NOMO-1 treated with DMSO at 0.1 percent for 48 hours (cell line): ENCODE results near the gene RAB24.
"Not testable (repeated sequence)": the region's sequence is repeated elsewhere in the genome, so short reads cannot be mapped to it uniquely, and the experiment has no call there.

Source experiments
- DNase-seq: peaks from one replicate; lab custom pipeline; 2025; ENCODE audit not compliant: unreplicated experiment; lab: John Stamatoyannopoulos, UW

RAB24 gene

DNA sequence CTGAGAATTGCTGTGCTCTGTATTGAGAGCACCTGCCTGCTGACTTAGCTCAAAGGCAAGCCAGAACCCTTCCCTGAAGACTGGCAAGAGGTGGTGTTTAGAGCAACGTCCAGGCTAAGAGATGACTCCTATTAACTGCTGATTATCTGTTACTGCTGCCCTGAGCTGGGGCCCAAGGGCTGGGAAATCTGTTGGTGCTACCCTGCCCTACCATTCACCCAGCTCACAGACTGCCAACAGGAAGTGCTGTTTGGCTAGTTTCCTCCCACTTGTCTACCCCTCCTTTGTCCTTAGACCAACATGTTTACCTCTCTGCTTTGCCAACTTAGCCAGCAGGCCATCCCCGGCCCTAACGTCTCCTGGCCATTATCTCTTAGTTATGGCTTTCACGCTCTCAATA is 6.9 kb downstream of the RAB24 start:
- DNase-seq, result no peak

- peak; percentile 32 for DNase-seq
Observed at GRCh38 chr5:177295924-177296323, 7.6 kb downstream of the RAB24 start.

DNA sequence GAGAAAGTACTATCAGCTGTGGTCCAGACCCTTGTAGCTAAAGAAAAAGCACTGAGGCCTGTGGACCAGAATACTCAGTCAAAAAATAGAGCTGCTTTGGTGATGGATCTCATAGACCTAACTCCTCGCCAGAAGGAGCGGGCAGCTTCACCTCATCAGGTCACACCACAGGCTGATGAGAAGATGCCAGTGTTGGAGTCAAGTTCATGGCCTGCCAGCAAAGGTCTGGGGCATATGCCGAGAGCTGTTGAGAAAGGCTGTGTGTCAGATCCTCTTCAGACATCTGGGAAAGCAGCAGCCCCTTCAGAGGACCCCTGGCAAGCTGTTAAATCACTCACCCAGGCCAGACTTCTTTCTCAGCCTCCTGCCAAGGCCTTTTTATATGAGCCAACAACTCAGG is 8.9 kb downstream of the RAB24 start:
- DNase-seq, result no peak

DNA sequence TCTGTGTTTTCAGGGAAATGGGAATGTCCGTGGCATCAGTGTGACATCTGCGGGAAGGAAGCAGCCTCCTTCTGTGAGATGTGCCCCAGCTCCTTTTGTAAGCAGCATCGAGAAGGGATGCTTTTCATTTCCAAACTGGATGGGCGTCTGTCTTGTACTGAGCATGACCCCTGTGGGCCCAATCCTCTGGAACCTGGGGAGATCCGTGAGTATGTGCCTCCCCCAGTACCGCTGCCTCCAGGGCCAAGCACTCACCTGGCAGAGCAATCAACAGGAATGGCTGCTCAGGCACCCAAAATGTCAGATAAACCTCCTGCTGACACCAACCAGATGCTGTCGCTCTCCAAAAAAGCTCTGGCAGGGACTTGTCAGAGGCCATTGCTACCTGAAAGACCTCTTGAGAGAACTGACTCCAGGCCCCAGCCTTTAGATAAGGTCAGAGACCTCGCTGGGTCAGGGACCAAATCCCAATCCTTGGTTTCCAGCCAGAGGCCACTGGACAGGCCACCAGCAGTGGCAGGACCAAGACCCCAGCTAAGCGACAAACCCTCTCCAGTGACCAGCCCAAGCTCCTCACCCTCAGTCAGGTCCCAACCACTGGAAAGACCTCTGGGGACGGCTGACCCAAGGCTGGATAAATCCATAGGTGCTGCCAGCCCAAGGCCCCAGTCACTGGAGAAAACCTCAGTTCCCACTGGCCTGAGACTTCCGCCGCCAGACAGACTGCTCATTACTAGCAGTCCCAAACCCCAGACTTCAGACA is 9.5 kb downstream of the RAB24 start:
- DNase-seq, result no peak

DNA sequence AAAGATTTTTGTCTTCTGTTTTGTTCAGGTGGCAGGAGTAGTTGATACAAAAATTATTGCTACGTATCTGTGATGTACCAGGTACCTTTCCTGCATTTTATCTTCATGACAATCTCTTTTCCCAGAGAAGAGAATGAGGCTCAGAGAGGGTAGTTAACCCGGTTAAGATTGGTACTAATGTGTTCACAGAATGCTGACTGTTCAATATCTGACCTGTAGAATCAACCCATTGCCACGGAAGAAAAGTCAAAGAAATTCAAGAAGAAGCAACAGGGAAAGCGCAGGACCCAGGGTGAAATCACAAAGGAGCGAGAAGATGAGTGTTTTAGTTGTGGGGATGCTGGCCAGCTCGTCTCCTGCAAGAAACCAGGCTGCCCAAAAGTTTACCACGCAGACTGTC is 11.8 kb downstream of the RAB24 start:
- no peak for DNase-seq

GRCh38 chr5:177290816-177291596 is 12.5 kb downstream of the RAB24 start:
- no peak for DNase-seq

DNA sequence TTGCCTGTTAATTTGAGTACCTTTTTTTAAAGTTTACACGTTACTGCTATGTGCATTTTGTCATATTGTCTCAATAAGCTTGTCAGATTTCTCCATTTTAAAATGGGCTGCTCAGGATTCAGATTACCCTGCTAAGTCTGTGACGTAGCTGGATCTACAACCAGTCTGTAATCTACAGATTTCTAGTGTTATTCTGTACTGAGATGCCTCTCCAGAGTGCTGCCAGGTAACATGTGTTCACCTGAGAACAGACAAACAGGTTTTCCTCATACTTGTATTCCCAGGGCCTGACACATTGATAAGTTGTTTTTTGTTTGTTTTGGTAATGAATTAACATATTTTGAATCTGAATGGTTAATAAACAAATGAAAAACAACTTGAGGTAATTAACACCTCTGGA is 15.3 kb downstream of the RAB24 start:
- no peak for DNase-seq

GRCh38 chr5:177276886-177277285 is 26.6 kb downstream of the RAB24 start:
- DNase-seq, result no peak

DNA sequence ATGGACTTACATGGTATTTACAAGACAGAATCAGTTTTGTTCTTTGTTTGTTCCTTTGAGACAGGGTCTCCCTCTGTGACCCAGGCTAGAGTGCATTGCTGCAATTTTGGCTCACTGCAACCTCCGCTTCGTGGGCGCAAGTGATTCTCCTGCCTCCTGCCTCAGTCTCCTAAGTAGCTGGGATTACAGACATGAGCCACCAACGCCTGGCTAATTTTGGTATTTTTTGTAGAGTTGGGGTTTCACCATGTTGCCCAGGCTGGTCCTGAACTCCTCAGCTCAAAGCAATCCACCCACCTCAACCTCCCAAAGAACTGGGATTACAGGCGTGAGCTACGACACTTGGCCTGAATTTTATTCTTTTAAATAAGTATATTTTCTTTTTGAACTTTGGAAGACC is 27.6 kb downstream of the RAB24 start:
- DNase-seq, result no peak

GRCh38 chr5:177271113-177271512 is 32.4 kb downstream of the RAB24 start:
- DNase-seq, result no peak

DNA sequence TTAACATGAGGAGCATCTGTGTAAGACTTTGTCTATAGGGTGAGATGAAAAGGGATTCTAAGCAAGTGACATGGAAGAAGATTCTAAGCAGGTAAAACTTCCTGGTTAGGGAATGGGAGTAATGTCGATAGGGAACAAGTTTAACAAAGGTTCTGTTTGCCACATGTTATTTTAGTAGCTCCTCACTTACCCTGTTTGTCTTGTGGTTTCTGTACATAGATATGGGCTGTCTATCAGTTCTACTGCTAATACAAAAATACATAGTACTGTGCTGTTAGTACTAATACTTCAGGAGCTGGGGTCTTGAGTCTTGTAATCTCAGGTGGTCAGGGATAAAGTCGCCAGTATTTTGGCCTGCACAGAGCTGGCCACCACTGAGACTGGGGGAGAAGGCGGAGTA is 32.9 kb downstream of the RAB24 start:
- no peak for DNase-seq

GRCh38 chr5:177269976-177270375 is 33.5 kb downstream of the RAB24 start:
- DNase-seq, result no peak

DNA sequence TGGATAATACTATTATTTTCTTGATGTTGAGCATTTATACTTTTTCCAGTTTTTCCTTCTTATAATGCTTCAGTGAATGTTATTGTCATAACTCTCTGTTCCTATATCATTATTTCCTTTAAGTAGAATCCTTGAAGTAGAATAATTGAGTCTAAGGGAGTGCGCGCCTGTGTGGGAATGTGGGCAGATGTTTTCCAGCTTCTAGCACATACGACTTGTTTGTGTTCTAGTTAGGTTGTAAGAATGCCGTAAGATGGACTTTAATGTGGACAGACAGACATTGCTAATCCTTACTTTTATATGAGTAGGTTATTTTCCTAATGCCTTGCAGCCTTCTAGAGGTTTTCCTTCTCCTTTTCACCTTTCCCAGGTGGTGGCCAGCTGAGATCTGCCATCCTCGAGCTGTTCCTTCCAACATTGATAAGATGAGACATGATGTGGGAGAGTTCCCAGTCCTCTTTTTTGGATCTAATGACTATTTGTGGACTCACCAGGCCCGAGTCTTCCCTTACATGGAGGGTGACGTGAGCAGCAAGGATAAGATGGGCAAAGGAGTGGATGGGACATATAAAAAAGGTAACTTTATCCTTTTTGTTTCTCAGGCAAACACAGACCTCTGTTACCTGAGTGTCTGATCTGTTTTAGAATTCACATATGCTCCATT is 34.2 kb downstream of the RAB24 start:
- DNase-seq, result no peak

DNA sequence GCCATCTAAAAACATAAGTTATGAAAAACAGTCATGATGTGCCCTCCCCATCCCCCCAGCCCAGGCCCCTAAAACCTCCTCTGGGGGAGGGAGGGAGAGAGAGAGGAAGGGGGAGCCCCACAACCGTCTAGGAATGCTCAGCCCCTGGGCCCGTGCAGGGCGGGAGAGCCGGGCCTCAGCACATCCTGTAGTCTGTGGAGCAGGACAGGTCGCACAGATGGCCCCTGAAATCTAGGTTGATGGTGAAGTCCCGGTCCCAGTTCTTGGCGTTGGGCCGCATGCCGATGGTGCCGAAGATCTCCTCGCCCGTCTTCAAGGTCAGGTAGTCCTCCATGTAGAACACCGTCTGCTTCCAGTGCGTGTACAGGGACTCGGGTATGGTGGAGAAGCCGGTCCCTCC is 38.1 kb downstream of the RAB24 start:
- no peak for DNase-seq

DNA sequence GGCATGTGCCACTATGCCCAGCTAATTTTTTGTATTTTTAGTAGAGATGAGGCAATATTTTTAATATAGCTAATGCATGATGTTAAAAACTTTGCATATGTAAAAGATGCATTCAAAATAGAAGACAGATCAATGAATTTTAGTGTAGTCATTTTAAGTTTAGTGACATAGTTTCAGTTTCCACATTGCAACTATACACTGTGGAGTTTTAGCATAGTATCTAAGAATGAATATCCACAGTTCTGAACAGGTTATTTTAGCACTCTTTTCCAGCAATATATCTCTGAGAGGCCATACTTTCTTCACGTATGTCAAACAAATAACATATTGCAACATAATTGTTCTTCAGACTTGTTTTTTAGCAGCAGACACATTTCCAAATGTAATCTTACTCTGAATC is 39.3 kb downstream of the RAB24 start:
- DNase-seq, result no peak

GRCh38 chr5:177261510-177261909 is 42.0 kb downstream of the RAB24 start:
- no peak for DNase-seq

- DNase-seq, result no peak
Observed at GRCh38 chr5:177260961-177261360, 42.6 kb downstream of the RAB24 start.

DNA sequence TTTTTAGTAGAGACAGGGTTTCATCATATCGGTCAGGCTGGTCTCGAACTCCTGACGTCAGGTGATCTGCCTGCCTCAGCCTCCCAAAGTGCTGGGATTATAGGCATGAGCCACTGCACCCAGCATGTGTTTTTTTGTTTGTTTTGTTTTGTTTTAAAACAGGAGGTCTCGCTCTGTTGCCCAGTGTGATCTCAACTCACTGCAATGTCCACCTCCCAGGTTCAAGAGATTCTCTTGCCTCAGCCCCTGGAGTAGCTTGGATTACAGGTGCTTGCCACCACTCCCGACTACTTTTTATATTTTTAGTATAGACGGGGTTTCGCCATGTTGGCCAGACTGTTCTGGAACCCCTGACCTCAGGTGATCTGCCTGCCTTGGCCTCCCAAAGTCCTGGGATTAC is 44.8 kb downstream of the RAB24 start:
- not testable (repeated sequence) for DNase-seq

DNA sequence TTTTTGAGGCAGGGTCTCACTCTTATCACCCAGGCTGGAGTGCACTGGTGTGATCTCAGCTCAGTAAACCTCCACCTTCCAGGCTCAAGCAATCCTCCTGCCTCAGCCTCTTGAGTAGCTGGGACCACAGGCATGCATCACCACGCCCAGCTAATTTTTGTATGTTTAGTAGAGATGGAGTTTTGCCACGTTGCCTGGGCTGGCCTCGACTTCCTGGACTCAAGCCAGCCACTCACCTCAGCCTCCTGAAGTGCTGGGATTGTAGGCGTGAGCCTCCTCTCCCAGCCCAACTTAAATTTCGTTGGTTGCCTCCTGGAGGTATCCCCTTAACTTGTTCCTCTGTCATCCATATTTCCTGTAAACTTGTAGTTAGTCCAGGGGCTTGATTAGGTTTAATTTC is 47.2 kb downstream of the RAB24 start:
- no peak for DNase-seq

GRCh38 chr5:177253252-177253651 is 50.3 kb downstream of the RAB24 start:
- no peak for DNase-seq
